GM12872 (cell line): ENCODE results near the gene TTLL11.
A peak's percentile ranks its signal among the peaks of the same experiment; 100 is the strongest.

Experiments used
- CTCF ChIP-seq: IDR thresholded peaks from 3 replicates; pipeline ENCODE4 v1.5.1; 2011; ENCODE audit warnings: low read depth, mild to moderate bottlenecking, low read length, moderate library complexity; ENCODE audit not compliant: insufficient read depth

TTLL11 gene

GRCh38 chr9:122128007-122128968 lies 35.2 kb upstream of the TTLL11 start:
- no peak for TF ChIP-seq CTCF

- no peak for TF ChIP-seq CTCF
Measured at GRCh38 chr9:122127396-122127798, 34.3 kb upstream of the TTLL11 start.

GRCh38 chr9:122126331-122127261 lies 33.5 kb upstream of the TTLL11 start:
- TF ChIP-seq CTCF, result no peak

- no peak for TF ChIP-seq CTCF
Measured at GRCh38 chr9:122125509-122126330, 32.6 kb upstream of the TTLL11 start.

- TF ChIP-seq CTCF, result peak; percentile 92
Measured at GRCh38 chr9:122125158-122125508, 32.0 kb upstream of the TTLL11 start.

GRCh38 chr9:122124528-122124927 lies 31.4 kb upstream of the TTLL11 start:
- TF ChIP-seq CTCF, result no peak
